SH-SY5Y (cell line): ENCODE results near the gene POU2F3.

ENCODE experiments used
- GATA2 ChIP-seq: IDR thresholded peaks from 2 replicates; pipeline ENCODE4 v1.6.1; 2011; ENCODE audit warnings: mild to moderate bottlenecking, low read depth, low read length
- GATA3 ChIP-seq: IDR thresholded peaks from 2 replicates; pipeline ENCODE4 v1.6.1; 2011; ENCODE audit warnings: low read depth, mild to moderate bottlenecking, low read length, moderate library complexity

- TF ChIP-seq GATA3 (no peak), GATA2 (no peak)
Observed at GRCh38 chr11:120261931-120262330, 22.0 kb downstream of the POU2F3 start.
